ENCODE data around the gene FASTKD1.

Gene FASTKD1

DNA sequence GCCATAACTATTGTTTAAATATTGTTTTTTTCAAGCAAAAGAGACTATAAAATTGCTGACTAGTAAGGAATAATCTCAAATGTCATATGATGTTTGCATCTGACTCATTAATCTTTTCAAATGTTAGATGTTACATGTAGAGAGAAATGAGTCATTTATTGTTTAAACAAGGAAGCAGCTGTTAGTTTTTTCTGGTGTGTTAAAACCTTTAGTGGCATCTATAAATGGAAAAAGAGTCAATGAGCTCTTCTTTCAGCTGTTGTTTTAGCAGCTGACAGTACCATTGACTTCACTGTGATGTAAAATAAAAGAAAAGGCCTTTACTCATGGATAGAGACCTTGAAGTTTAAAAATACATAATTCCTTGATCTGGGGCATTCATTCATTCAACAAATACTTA is 66.0 kb downstream of the FASTKD1 start:
- Mint-ChIP-seq H3K36me3 (ENCODE audit: low read depth) (no peaks in the 10 kb centered on the region), H3K4me1 (ENCODE audit: low read depth) (no peaks in the 10 kb centered on the region), H3K4me3 (no peak overlapping the region), H3K27ac (no peak overlapping the region), H3K9me3 (no peaks in the 10 kb centered on the region), H3K27me3 (ENCODE audit: low read depth) (peaks cover 5% of the 10 kb centered on the region)

DNA sequence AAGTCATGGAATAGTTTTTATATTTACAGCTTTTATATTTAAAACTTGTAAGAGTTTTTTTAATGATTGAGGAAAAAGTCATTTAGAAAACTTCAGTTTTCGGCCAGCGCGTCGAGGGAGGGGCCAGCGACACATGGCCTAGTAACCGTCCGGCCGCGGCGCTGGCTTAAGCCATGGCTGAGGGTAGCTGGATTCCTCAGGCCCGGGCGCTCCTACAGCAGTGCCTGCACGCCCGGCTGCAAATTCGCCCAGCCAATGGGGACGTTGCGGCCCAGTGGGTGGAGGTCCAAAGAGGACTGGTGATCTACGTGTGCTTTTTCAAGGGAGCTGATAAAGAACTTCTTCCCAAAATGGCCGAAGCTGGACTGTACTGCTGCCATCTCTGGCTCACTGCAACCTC is 69.0 kb downstream of the FASTKD1 start:
- H3K9me3 Mint-ChIP-seq, result no peaks in the 10 kb centered on the region
- H3K4me3 Mint-ChIP-seq, result no peak overlapping the region
- no peaks in the 10 kb centered on the region for H3K27me3 Mint-ChIP-seq (ENCODE audit: low read depth)
- H3K4me1 Mint-ChIP-seq (ENCODE audit: low read depth), result no peaks in the 10 kb centered on the region
- H3K27ac Mint-ChIP-seq, result no peak overlapping the region
- no peaks in the 10 kb centered on the region for H3K36me3 Mint-ChIP-seq (ENCODE audit: low read depth)

DNA sequence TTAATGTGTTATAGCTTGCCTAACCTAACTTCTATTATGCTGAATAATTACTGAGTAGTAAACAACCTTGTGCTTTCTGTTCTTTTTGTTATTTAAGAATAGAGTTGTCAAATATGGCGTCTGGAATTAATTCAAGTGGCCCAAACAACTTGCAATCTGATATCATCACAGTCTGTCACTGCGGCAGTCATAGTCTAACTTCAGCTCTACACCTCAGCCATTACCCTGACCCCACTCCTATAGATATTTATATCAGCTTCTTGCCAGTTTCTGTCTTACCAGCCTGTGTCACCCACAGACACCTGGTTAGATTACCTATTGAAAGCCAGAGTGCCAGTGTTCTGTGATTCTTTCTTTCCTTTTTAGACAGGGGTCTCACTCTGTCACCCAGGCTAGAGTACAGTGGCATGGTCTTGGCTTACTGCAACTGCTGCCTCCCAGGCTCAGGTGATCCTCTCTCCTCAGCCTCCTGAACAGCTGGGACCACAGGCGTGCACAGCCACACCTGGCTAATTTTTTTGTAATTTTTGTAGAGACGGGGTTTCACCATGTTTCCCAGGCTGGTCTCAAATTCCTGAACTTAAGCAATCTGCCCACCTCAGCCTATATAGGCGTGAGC is 78.2 kb downstream of the FASTKD1 start:
- no peak overlapping the region for H3K4me3 Mint-ChIP-seq

DNA sequence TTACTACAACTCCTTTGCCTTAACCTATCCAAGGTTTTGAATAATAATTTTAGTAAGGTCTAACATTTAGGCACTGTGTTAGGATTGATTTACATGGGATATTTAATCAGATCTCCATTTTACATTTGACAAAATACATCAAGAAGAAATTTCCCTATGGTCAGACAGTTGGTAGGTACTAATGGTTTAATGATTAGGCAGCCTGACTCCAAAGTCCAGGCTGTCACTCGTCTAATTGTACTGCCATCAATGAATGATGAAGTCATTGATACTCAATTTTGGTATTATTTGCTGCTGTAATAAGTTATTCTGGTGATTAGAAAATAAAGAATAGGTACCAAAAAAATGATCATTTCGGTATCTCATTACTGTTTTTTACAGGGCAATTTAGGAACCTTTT is 80.3 kb downstream of the FASTKD1 start:
- no peaks in the 10 kb centered on the region for H3K9me3 Mint-ChIP-seq
- no peak overlapping the region for H3K4me3 Mint-ChIP-seq
- no peak overlapping the region for H3K27ac Mint-ChIP-seq
- H3K4me1 Mint-ChIP-seq (ENCODE audit: low read depth), result no peaks in the 10 kb centered on the region
- H3K27me3 Mint-ChIP-seq (ENCODE audit: low read depth), result no peaks in the 10 kb centered on the region
- H3K36me3 Mint-ChIP-seq (ENCODE audit: low read depth), result no peaks in the 10 kb centered on the region

More for the DNA sequence above, 78.2 kb downstream of the FASTKD1 start:
- Mint-ChIP-seq H3K36me3 (ENCODE audit: low read depth) (no peaks in the 10 kb centered on the region), H3K4me1 (ENCODE audit: low read depth) (no peaks in the 10 kb centered on the region), H3K9me3 (no peaks in the 10 kb centered on the region), H3K27me3 (ENCODE audit: low read depth) (no peaks in the 10 kb centered on the region), H3K27ac (no peak overlapping the region)

DNA sequence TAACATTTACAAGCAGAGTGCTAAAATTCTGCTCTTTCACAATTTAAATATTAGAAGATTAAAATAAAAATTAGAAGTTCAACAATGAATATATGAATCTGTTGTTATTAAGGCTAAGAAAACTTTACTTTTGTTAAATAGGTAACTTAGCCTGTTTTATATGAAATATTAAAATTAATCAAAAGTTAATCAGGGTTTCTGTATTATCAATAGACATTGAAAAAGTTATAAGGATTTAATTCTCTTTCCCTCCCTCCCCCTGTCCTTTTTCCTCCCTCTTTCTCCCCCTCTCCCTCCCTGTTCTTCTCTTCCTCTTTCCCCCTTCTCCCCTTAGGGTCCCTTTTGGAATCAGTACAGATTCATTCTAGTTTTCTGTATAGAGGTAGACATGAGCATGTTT is 82.3 kb downstream of the FASTKD1 start:
- Mint-ChIP-seq H3K4me1 (ENCODE audit: low read depth) (no peaks in the 10 kb centered on the region), H3K9me3 (no peaks in the 10 kb centered on the region), H3K4me3 (no peak overlapping the region), H3K36me3 (ENCODE audit: low read depth) (no peaks in the 10 kb centered on the region), H3K27ac (no peak overlapping the region), H3K27me3 (ENCODE audit: low read depth) (no peaks in the 10 kb centered on the region)

DNA sequence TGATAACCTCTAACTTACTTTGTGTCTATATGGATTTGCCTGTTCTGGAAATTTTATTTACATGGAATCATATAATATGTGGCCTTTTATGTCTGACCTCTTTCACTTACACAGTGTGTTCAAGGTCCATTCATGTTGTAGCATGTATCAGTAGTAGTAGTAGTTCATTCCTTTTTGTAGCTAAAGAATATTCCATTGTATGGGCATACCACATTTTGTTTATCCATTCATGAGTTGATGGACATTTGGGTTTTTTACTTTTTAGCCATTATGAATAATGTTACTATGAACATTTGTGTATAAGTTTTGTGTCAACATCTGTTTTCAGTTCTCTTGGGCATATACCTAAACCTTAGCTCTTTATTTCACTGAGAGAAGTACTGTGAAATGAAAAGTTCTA is 82.8 kb downstream of the FASTKD1 start:
- Mint-ChIP-seq H3K4me1 (ENCODE audit: low read depth) (no peaks in the 10 kb centered on the region), H3K36me3 (ENCODE audit: low read depth) (no peaks in the 10 kb centered on the region), H3K4me3 (no peak overlapping the region), H3K9me3 (no peaks in the 10 kb centered on the region), H3K27me3 (ENCODE audit: low read depth) (no peaks in the 10 kb centered on the region), H3K27ac (no peak overlapping the region)

DNA sequence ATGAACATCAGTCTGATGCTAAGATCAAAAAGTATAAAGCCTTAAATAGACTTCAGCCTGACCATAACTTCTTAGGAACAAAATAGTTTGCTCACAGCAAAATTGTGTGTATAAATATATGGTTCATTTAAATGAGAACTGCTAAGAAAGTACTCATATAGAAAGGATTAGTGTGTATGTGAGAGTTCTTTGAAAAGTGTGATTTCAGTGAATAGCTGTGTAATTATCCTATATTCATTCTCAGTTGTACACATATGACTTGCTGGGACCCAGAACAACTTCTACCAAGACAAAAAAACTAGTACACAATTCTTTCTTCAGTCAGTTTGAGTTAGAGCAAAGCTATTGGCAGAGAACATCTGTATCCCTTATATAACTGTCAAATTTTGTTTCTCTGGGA is 87.2 kb downstream of the FASTKD1 start:
- Mint-ChIP-seq H3K27me3 (ENCODE audit: low read depth) (no peaks in the 10 kb centered on the region), H3K9me3 (no peaks in the 10 kb centered on the region), H3K4me3 (no peak overlapping the region), H3K4me1 (ENCODE audit: low read depth) (no peaks in the 10 kb centered on the region), H3K27ac (no peak overlapping the region), H3K36me3 (ENCODE audit: low read depth) (no peaks in the 10 kb centered on the region)

DNA sequence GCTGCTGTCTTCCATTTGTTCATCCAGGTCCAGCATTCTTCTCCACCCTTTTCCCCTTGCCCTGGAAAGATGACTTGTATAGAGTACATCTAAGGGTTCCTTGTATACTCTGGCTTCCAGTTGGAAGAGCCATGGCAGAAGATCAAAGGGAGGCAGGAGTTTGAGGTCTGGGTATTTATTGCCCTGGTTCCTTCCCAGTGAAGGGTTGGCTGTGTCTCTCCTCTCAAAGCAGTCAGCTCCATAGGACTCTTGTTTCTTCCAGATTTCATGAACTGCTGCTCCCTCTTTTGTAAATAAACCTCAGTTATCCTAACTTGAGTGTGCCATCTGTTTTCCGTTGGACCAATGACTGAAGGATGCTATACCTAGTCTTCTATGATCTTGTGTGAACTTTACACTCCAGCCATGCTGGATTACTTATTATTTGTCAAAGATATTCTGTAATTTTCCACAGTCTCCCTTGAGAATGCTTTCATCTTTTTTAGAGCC is 88.0 kb downstream of the FASTKD1 start:
- Mint-ChIP-seq H3K9me3 (no peaks in the 10 kb centered on the region), H3K27me3 (ENCODE audit: low read depth) (no peaks in the 10 kb centered on the region), H3K4me1 (ENCODE audit: low read depth) (no peaks in the 10 kb centered on the region), H3K27ac (no peak overlapping the region), H3K36me3 (ENCODE audit: low read depth) (no peaks in the 10 kb centered on the region), H3K4me3 (no peak overlapping the region)

DNA sequence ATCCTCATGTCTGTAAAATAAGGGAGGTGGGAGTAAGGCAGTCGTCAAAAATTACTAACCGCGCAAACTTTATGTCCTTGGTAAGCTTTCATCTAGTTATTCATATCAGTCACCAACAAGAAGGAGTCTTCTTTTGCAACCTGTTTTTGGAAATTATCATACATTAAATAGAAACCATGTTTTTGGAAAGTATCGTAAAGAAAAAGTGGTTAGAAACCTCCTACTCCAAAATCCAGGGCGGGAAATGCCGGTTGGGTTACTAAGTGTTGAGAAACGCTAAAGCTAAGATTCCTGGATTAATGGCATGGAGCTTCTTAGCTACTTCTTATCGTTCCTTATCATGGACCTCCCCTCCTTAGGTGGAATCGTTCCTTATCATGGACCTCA is 93.6 kb downstream of the FASTKD1 start:
- Mint-ChIP-seq H3K27me3 (ENCODE audit: low read depth) (peaks cover 4% of the 10 kb centered on the region), H3K9me3 (no peaks in the 10 kb centered on the region), H3K4me1 (ENCODE audit: low read depth) (peaks cover 8% of the 10 kb centered on the region), H3K4me3 (peak overlapping the region; percentile 89), H3K36me3 (ENCODE audit: low read depth) (no peaks in the 10 kb centered on the region), H3K27ac (no peak overlapping the region)

All from T-helper 1 cell treated with Interleukin-12 subunit alpha and Interleukin-12 subunit beta and Interleukin-4 antibody, amounts not matched to agents 30 μg/mL and 1 μg/mL, for 36 hours (primary cell).